NCI-H345 treated with DMSO at 0.1 percent for 48 hours (cell line): ENCODE data around the gene RHOT2.

ENCODE experiments used
- DNase-seq: peaks from one replicate; lab custom pipeline; 2025; ENCODE audit not compliant: unreplicated experiment; lab: John Stamatoyannopoulos, UW

The RHOT2 gene

GRCh38 chr16:712740-713250 is 44.9 kb downstream of the RHOT2 start:
- peak; percentile 23 for DNase-seq

- no peak for DNase-seq
These were observed 46.1 kb downstream of the RHOT2 start for GRCh38 chr16:714079-714478.

GRCh38 chr16:714558-715476 is 46.9 kb downstream of the RHOT2 start, which contains the start of gene METRN:
Gene METRN (plus strand): TSS chr16:715118. CDS start chr16:715290, 172 bp downstream.
- DNase-seq, result peak; percentile 21

GRCh38 chr16:715477-716199 is 47.7 kb downstream of the RHOT2 start:
- no peak for DNase-seq

- DNase-seq, result no peak
These were observed 48.3 kb downstream of the RHOT2 start for GRCh38 chr16:716200-716568.

- DNase-seq, result no peak
These were observed 48.9 kb downstream of the RHOT2 start for GRCh38 chr16:716768-717325.

GRCh38 chr16:717450-718245 is 49.7 kb downstream of the RHOT2 start:
- no peak for DNase-seq

- DNase-seq, result no peak
These were observed 50.5 kb downstream of the RHOT2 start for GRCh38 chr16:718389-718788.

GRCh38 chr16:718922-719321 is 51.0 kb downstream of the RHOT2 start:
- no peak for DNase-seq

- peak; percentile 37 for DNase-seq
These were observed 52.0 kb downstream of the RHOT2 start for GRCh38 chr16:719815-720446.

- peak; percentile 64 for DNase-seq
These were observed 52.6 kb downstream of the RHOT2 start for GRCh38 chr16:720447-720989.

GRCh38 chr16:720990-721764 is 53.2 kb downstream of the RHOT2 start, which contains the start of gene ANTKMT:
Gene ANTKMT (plus strand): TSS chr16:721146. CDS start chr16:721275, 129 bp downstream.
- peak; percentile 67 for DNase-seq

GRCh38 chr16:721765-722540 is 54.0 kb downstream of the RHOT2 start:
- no peak for DNase-seq

GRCh38 chr16:722835-723633 is 55.1 kb downstream of the RHOT2 start:
- no peak for DNase-seq

GRCh38 chr16:723695-724094 is 55.8 kb downstream of the RHOT2 start:
- DNase-seq, result no peak
